CD4-positive, alpha-beta T cell treated with Interleukin-6 for 4 hours (primary cell): ENCODE results near the gene PTBP3.
"Not testable (repeated sequence)": the region's sequence is repeated elsewhere in the genome, so short reads cannot be mapped to it uniquely, and the experiment has no call there.

Source experiments
- DNase-seq: peaks from one replicate; pipeline ENCODE4 v3.0.0-alpha.2; 2020; ENCODE audit warnings: mixed read lengths

PTBP3 gene

DNA sequence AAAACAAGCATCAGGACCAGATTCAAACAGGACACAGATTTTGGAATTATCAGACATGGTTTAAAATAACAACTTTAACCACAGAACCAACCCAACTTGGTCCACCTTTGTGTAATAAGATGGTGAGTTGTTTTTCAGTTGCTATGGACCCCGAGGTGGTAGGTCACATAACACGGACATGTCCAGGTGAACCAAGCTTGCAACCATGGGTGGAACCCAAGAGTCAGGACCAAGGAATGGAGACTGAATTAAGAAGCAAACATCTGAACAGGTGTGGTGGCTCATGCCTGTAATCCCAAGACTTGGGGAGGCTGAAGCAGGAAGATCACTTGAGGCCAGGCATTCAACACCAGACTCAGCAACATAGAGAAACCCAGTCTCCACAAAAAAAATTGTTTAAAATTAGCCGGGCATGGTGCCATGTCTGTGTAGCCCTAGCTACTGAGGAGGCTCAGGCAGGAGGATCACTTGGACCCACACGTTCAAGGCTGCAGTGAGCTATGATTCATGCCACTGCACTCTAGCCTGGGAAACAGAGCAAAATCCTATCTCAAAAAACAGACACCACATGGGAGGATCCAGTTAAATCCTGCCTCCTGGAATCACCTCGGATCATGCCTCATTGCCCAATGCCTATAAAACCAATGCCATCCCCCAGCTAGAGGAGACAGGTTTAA is 10.6 kb downstream of the PTBP3 start:
- DNase-seq: no peak

DNA sequence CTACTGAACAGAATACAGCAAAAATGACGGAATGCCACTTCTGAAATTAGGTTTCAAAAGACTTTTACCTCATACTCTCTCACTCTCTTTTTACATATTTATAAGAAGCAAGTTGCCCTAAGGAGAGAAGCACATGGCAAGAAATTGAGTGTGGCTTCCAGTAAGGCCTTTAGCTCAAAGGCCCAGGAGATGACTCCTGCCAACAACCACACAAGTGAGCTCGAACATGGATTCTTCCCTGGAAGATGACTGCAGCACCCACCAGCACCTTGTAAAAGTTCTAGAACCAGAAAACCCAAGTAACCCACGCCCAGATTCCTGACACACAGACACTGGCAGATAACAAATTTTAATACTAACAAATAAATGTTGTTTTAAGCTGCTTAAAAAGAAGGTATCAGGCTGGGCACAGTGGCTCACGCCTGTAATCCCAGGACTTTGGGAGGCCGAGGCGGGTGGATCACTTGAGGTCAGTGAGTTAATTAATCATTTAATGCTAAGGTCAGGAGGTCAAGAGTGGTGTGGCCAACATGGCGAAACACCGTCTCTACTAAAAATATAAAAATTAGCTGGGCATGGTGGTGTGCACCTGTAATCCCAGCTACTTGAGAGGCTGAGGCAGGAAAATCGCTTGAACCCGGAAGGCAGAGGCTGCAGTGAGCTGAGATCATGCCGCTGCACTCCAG is 17.0 kb downstream of the PTBP3 start:
- DNase-seq: no peak

DNA sequence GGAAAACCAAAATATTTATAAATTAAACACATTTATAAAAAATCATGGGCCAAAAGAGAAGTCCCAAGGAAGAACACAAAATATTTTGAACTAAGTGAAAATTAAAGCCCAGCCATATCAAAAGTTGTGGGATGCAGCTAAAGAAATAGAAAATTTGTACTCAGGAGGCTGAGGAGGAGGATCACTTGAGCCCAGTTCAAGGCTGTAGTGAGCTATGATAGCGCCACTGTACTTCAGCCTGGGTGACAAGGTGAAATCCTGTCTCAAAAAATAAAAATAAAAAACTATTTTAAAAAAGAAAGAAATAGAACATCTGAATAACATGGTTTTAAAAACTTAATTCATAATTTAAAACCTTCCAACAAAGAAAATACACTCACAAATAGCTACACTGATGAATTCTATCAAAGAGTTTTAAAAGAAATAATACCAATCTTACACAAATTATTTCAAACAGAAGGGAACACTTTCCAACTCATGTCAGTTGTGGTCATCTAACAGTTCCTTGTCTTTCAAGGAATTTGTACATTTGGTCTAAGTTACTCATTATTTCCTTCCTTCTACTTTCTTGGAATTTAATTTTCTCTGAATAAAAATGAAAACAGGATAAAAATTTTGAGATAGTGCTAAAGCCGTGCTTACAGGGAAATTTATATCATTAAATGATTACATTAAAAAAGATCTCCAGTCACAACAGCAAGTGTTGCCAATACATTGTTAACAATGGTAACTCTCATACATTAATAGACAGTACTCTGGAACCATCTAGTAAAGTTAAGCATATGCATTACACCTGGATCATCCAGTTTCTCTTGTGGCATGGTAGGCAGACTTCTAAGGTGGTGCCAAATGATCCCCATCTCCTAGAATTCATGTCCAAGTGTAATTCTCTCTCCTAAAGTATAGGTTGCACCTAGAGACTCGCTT is 17.8 kb downstream of the PTBP3 start:
- DNase-seq: no peak

DNA sequence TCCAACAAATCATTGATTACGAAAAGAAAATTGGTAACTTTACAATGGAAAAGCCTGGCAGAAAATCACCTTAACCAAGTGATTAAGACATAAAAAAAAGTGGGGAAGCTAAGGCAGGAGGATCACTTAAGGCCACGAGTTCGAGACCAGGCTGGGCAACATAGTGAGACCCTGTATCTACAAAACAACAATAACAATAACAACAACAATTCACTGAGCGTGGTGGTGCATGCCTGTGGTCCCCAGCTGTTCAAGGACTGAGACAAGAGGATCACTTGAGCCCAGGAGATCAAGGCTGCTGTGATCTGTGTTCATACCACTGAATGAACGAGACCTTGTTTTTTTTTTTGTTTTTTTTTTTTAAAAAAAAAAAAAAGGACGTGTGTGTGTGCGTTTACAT is 21.3 kb downstream of the PTBP3 start:
- no peak for DNase-seq

DNA sequence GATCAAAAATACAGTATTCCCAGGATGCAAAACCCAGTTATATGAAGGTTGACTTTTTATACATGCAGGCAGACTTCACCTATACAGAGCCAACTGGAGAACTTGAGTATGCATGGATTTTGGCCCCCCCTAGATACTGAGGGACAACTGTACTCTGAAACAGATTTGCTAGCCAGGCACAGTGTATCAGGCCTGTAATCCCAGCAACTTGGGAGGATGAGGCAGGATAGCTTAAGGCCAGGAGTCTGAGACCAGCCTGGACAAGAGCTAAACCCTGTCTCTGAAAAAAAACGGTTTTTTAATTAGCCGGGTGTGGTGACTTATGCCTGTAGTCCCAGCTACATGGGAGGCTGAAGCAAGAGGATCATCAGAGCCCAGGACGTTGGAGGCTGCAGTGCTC is 21.9 kb downstream of the PTBP3 start:
- no peak for DNase-seq

DNA sequence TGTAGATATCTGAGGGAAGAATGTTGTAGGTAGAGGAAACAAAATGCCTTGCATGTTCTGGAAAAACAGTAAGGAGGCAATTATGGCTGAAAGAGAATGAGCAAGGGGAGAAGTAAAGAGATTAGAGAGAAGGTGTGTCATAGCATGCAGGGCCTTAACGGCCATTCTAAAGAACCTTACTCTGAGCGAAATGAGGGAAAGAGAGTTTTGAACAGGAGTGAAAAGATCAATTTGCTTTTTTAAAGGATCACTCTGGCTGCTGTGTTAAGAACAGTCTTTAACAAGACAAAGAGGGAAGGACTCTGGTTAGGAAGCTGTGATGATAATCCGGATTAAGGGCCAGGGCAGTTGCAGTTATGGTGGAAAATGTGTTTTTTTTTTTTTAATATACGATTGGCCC is 22.6 kb downstream of the PTBP3 start:
- DNase-seq: no peak

DNA sequence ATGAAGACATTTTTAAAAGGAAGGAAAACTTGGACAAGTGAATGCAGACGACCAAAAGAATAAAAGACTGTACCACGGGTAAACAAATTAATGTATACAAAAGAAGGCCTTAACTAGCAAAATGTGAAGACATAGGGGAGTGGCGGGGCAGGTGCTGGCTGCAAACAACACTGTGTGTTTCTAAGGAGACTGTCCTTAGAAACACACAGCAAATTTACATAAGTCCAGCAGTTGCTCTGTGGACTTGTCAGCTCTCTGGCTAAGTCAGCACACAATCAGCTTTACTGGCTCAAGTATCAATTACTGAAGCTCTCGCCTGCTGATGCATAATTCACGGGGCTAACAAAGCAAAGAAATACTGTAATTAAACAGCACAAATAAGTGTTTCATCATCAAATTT is 24.8 kb downstream of the PTBP3 start:
- no peak for DNase-seq

DNA sequence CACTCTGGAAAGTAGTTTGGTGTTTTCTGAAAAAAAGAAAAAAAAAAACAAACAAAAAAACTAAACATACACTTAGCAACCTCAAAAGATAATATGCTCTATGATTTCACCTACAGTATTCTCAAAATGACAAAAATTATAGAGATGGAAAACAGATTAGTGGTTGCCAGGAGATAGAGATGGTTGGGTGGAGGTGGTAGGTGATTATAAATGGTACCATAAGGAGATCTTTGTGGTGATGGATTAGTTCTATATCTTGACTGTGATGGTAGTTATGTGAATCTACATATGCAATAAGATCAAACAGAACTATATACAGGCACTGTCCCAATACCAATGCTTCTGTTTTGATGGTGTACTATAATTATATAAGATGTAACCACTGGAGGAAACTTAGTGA is 32.0 kb downstream of the PTBP3 start:
- DNase-seq: no peak

DNA sequence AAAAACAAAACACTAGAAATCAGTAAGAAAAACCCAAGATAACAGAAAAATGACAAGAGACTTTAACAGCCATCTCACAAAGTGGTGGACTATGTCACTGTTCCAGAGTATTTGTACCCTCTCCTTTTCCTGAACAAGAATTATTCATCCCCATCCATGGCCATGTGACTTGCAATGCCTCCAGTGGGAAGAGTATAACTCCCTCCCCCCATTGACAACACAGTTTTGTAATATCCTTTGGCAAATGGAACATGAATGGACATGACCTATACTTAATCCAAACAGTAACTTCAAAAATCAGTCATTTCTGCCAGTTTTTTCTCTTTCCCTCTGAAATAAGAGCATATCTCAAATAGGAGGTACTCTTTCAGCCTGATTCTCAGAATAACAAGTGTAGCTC is 33.9 kb downstream of the PTBP3 start:
- DNase-seq: no peak

DNA sequence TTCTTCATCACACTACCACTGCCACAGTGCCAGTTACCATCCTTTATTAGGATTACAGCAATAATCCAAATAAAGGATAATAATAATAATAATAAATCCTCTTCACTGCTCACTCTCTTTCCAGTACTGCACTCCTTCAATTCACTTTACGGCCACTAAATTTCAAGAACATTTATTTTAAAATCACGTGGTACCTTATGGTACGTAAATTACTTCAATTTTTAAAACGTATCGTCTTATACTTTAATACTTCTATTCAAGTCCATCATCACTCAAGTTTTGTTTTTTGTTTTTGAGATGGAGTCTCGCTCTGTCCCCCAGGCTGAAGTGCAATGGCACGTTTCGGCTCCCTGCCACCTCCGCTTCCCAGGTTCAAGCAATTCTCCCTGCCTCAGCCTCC is 36.5 kb downstream of the PTBP3 start:
- no peak for DNase-seq

DNA sequence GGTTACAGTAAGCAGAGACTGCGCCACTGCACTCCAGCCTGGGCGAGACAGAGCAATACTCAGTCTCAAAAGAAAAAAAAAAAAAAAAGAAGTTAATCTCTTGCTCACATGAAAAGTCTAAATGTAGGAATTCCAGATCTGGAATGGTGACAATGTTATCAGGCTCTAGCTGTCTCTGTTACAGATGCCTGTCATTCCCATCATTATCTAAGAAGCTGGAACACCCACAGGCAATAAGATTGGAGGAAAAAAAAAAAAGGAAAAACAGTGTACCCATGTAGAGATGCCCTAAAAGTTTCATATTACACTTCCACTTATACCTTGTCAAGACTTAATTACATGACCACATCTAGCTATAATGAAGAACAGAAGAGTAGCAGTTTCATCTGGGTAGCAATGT is 38.2 kb downstream of the PTBP3 start:
- DNase-seq: no peak

DNA sequence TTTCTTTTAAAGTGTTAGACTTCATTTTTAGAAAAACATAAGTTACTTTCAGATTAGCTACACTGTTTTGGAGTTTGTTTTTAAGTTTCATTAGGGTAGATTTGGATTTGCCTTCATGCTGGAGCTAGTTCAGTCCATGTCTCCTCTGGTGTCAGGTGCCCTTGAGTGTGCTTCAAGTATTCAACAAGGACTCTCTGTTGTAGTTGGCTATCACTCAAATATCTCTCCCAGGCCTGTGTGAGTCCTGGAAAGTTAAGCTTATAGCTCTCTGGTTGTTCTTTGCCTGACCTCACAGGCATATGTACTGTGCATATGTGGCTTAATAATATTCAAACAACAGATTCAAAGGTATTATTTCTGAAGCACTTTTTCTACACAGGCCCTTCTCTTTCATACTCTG is 45.4 kb downstream of the PTBP3 start:
- DNase-seq: no peak

DNA sequence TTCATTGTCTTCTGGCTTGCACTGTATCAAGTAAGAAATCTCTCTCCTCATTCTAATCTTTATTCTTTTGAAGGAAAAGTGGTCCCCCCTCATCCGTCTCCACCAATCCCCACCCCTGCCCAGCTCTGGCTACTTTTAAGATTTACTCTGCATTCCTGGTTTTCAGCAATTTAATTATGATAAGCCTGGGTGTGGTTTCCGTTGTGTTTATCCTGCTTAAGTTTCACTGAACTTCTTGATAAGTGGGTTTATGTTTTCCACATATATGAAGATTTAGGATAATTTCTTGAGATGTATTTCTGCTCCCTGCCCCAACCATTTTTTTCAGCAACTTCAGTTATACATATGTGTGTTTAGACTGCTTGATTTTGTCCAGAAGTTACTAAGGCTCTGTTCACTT is 46.5 kb downstream of the PTBP3 start:
- no peak for DNase-seq

DNA sequence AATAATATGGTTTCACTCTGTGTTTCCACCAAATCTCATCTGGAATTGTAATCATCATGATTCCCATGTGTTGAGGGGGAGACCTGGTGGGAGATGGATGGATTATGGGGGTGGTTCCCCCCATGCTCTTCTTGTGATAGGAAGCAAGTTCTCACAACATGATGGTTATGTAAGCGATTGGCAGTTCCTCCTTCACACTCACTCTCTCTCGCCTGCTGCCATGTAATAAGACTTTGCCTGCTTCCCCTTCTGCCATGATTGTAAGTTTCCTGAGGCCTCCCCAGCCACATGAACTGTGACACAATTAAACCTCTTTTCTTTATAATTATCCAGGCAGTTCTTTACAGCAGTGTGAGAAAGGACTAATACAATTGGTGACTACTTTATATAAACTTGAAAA is 48.4 kb downstream of the PTBP3 start:
- no peak for DNase-seq

DNA sequence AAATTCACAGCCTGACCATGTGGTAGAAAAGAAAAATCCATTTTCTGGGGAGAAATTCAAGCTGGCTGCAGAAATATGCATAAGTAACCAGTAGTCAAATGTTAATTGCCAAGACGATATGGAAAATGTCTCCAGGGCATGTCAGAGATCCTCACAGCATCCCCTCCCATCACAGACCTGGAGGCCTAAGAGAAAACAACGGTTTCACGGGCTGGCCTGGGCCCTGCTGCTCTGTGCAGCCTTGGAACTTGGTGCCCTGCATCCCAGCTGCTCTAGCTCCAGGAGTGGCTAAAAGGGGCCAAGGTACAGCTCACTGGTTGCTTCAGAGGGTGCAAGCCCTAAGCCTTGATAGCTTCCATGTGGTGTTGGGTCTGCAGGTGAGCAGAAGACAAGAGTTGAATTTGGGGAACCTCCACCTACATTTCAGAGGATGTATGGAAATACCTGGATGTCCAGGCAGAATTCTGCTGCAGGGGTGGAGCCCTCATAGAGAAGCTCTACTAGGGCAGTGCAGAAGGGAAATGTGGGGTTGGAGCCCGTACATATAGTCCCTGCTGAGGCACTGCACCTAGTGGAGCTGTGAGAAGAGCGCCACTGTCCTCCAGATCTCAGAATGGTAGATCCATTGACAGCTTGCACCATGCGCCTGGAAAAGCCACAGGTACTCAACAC is 49.7 kb downstream of the PTBP3 start:
- no peak for DNase-seq

DNA sequence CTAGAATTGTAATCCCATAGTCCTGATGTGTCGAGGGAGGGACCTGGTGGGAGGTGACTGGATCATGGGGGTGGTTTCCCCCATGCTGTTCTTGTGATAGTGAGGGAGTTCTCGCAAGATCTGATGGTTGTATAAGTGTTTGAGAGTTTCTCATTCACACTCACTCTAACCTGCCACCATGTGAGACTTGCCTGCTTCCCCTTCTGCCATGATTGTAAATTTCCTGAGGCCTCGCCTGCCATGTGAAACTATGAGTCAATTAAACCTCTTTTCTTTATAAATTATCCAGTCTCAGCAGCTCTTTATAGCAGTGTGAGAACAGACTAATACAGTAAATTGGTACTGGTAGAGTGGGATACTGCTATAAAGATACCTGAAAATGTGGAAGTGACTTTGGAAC is 50.6 kb downstream of the PTBP3 start:
- not testable (repeated sequence) for DNase-seq

DNA sequence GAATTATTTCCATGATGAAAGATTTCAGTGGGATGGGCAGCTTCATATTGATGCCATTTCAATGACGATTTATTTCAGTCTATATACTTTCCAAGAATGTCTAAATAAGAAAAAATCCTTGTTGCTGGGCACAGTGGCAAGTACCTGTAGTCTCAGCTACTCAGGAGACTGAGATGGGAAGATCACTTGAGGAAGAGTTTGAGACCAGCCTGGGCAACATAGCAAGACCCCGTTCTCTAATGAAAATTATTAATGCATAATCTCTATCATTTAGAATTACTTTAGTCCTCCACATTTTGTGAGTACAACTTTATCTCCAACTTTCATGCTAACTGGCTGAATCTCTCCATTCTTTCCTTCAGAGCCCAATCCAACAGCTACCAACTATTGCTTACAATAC is 52.5 kb downstream of the PTBP3 start:
- no peak for DNase-seq

DNA sequence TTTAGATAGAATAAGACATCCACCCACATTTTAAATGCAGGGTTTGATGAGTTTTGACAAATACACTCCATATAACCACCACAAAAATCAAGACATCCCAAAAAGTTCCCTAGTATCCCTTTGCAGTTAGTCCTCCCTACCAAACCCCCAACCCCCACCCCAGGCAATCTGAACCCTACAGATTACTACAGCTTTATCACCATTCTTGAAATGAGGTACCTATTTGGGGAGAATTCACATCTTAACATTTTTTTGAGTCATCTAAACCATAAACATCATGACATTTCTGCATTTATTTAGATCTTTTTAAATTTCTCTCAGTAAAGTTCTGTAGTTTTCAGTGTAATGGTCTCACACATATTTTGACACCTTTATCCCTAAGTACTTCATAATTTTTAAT is 53.9 kb downstream of the PTBP3 start:
- DNase-seq: no peak

DNA sequence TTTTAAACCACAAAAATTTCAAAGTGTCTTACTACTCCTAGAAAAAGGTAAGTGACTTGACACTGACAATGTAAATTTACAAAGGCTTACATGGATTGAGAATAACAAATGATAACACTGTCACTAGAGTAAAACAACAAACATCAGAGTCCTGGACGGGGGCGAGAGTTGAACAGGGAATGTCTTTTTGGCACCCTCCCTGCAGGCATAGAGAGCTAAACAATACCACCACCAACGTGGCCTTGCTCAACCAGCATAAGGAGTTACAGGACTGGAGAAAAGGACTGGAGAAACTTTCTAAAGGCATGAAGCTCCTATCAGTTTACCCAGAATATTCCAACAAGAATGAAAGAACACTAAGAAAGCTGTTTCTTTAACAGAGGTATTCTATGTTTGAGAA is 55.3 kb downstream of the PTBP3 start:
- no peak for DNase-seq

DNA sequence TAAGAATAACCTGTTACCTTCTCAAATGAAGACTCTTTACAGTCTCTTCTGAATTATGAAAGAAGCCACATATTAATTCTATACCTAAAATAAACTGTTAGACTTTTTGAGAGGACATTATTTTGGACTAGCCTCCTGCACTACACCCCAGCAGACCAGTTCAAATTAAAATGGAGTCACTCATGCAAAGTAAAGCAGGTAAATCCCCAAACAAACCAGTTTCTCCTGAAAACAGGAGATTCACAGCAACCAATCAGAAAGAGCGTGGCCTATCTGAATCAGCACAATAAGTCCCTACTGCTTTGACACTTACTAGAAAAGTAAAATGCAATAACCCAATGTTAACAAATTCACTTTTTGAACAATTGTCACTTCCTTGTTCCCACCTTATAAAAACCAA is 58.8 kb downstream of the PTBP3 start:
- DNase-seq: no peak

DNA sequence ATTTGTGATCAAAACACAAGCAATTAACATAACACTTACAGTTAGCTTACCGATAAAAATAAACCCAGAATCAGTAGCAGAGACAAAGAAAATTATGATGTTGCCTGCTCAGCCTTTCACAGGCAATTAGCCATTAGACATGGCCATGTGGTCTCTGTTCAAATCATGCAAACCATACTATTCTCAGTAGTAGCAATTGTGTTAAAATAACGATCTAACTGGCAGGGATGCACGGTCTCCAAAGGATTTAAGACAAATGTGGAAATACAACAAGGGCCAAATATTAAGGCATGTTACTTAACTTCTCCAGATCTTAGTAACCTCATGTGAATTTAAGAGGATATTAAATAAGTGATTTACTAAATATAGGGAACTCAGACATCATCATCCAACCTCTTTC is 59.5 kb downstream of the PTBP3 start:
- DNase-seq: no peak

DNA sequence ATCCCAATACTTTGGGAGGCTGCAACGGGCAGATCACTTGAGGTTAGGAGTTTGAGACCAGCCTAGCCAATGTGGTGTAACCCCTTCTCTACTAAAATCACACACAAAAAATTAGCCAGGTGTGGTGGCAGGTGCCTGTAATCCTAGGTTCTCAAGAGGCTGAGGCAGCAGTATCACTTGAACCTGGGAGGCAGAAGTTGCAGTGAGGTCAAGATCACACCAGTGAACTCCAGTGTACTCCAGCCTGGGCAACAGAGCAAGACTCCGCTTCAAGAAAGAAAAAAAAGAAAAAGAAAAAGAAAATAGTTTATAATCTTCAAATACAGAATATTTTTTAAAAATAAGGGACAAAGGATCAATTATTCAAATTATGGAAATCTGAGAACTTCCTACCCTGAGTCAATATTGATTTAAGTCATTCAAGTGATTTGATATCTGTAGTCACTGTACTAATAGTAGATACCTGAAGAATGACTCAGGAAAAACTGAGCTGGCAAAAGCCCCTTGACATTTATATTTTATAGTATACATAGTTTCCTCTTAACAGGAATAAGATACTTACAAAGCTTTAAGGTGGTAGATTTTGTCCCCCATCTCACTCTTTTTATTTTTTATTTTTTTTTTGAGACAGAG is 61.8 kb downstream of the PTBP3 start:
- no peak for DNase-seq

DNA sequence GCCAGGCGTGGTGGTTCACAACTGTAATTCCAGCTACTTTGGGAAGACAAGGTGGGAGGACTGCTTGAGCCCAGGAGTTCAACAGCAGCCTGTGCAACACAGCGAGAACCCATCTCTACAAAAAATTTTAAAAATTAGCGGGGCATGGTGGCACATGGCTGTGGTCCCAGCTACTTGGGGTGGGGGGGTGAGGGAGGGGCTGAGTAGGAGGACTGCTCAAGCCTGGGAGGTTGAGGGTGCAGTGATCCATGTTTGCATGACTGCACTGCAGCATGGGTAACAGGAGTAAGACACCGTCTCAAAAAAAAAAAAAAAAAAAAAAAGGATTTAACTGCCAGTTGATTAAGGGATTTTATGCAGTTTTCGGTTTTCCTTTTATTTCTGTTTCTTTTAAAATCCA is 65.0 kb downstream of the PTBP3 start:
- no peak for DNase-seq
